RWPE2 (cell line): ENCODE data around the gene TRH.

ENCODE experiments used
- ATAC-seq: fragments of 200-7000 bp; cut with Tn5 transposase; 3 replicates; pipeline ENCODE4 v1.9.1; 2021; ENCODE audit warnings: low read depth
- DNase-seq: peaks from one replicate; pipeline ENCODE4 v3.0.0-alpha.2; 2020; ENCODE audit warnings: low spot score
- H3K27ac ChIP-seq: fragments of 450-650 bp; 2 replicates; pipeline ENCODE4 v1.5.1; 2017; ENCODE audit warnings: mild to moderate bottlenecking; ENCODE audit not compliant: poor library complexity, severe bottlenecking
- H3K27me3 ChIP-seq: fragments of 250-450 bp; sonication (Bioruptor Pico); 2 replicates; pipeline ENCODE4 v1.5.1; 2021; ENCODE audit warnings: mild to moderate bottlenecking, moderate library complexity; ENCODE audit not compliant: insufficient read depth, poor library complexity, severe bottlenecking
- H3K36me3 ChIP-seq: fragments of 250-450 bp; sonication (Bioruptor Pico); 2 replicates; pipeline ENCODE4 v1.5.1; 2020; ENCODE audit warnings: low read depth, mild to moderate bottlenecking, moderate library complexity
- H3K4me1 ChIP-seq: fragments of 250-450 bp; sonication (Bioruptor Pico); 2 replicates; pipeline ENCODE4 v1.5.1; 2021; ENCODE audit warnings: mild to moderate bottlenecking, moderate library complexity; ENCODE audit not compliant: insufficient read depth, poor library complexity, severe bottlenecking
- H3K4me3 ChIP-seq: fragments of 250-450 bp; sonication (Bioruptor Pico); 2 replicates; pipeline ENCODE4 v1.5.1; 2021; ENCODE audit warnings: mild to moderate bottlenecking, moderate library complexity; ENCODE audit not compliant: severe bottlenecking
- H3K9me3 ChIP-seq: fragments of 250-450 bp; sonication (Bioruptor Pico); 2 replicates; pipeline ENCODE4 v1.5.1; 2021; ENCODE audit warnings: mild to moderate bottlenecking, moderate library complexity; ENCODE audit not compliant: severe bottlenecking
- CTCF ChIP-seq: fragments of 450-650 bp; IDR thresholded peaks from one replicate; pipeline ENCODE4 v1.5.1; 2017; ENCODE audit warnings: mild to moderate bottlenecking, moderate library complexity; ENCODE audit not compliant: poor library complexity, severe bottlenecking

The TRH gene

GRCh38 chr3:129943020-129943419, 31.5 kb upstream of the TRH start:
- no peak for DNase-seq
- no peak for ATAC-seq
- Histone ChIP-seq H3K27me3 (no peaks in the 10 kb centered on the region), H3K36me3 (no peaks in the 10 kb centered on the region), H3K4me3 (no peak overlapping the region), H3K4me1 (no peaks in the 10 kb centered on the region), H3K9me3 (no peaks in the 10 kb centered on the region), H3K27ac (no peak overlapping the region)
- no peak for TF ChIP-seq CTCF

- DNase-seq (no peak), ATAC-seq (no peak)
- Histone ChIP-seq H3K4me3 (no peak overlapping the region), H3K27ac (no peak overlapping the region), H3K36me3 (no peaks in the 10 kb centered on the region), H3K27me3 (no peaks in the 10 kb centered on the region), H3K9me3 (no peaks in the 10 kb centered on the region), H3K4me1 (no peaks in the 10 kb centered on the region)
- TF ChIP-seq CTCF: no peak
Observed at GRCh38 chr3:129944709-129945108, 29.8 kb upstream of the TRH start.

- Histone ChIP-seq H3K4me1 (no peaks in the 10 kb centered on the region), H3K27me3 (no peaks in the 10 kb centered on the region), H3K36me3 (no peaks in the 10 kb centered on the region), H3K9me3 (no peaks in the 10 kb centered on the region), H3K4me3 (no peak overlapping the region), H3K27ac (no peak overlapping the region)
- TF ChIP-seq CTCF: no peak
- no peak for DNase-seq
- no peak for ATAC-seq
Observed at GRCh38 chr3:129947538-129948240, 26.8 kb upstream of the TRH start.

- no peak for ATAC-seq
- Histone ChIP-seq H3K9me3 (no peaks in the 10 kb centered on the region), H3K36me3 (no peaks in the 10 kb centered on the region), H3K27me3 (peaks cover 2% of the 10 kb centered on the region), H3K4me1 (no peaks in the 10 kb centered on the region), H3K27ac (no peak overlapping the region), H3K4me3 (no peak overlapping the region)
- DNase-seq: no peak
- no peak for TF ChIP-seq CTCF
Observed at GRCh38 chr3:129950318-129951046, 24.0 kb upstream of the TRH start.
